DOHH2 (cell line): ENCODE results near the gene SPAG16.

Experiments
- CTCF ChIP-seq: fragments of 200-600 bp; sonication (generic); IDR thresholded peaks from one replicate; pipeline ENCODE4 v1.5.1; 2014; ENCODE audit warnings: antibody characterized with exemption, mild to moderate bottlenecking, low read depth, low read length; ENCODE audit not compliant: poor library complexity, severe bottlenecking
- EZH2phosphoT487 ChIP-seq: fragments of 200-600 bp; sonication (generic); IDR thresholded peaks from 2 replicates; pipeline ENCODE4 v1.6.1; 2017; ENCODE audit warnings: borderline replicate concordance, mild to moderate bottlenecking, antibody characterized with exemption, low read length, moderate library complexity, mixed read lengths

- no peak for TF ChIP-seq CTCF
- TF ChIP-seq EZH2phosphoT487: no peak
These were observed 22.2 kb downstream of the SPAG16 start for GRCh38 chr2:213306316-213306942.
